Lower lobe of right lung (tissue), 2 donors: ENCODE measurements around the gene NIFK. TPM values are rescaled to one million over a fixed set of nuclear protein-coding genes. Genes with fewer than 3 reads are reported as not detected.
"Not testable (repeated sequence)": the region's sequence is repeated elsewhere in the genome, so short reads cannot be mapped to it uniquely, and the experiment has no call there.

Experiments
- ATAC-seq, 2 donors: fragments of 200-7000 bp; cut with Tn5 transposase; one replicate each; pipeline ENCODE4 v1.9.1; 2020 to 2022; ENCODE audit warnings: mild to moderate bottlenecking in 2 of 2, moderate library complexity in 2 of 2
- DNase-seq: peaks from one replicate; pipeline ENCODE4 v3.0.0-alpha.2; 2020
- H3K27ac ChIP-seq: fragments of 200-600 bp; one replicate; pipeline ENCODE4 v1.8.0; 2022
- H3K27me3 ChIP-seq: fragments of 200-600 bp; one replicate; pipeline ENCODE4 v1.8.0; 2022; ENCODE audit warnings: low read depth
- H3K36me3 ChIP-seq: fragments of 200-600 bp; one replicate; pipeline ENCODE4 v1.8.0; 2022; ENCODE audit warnings: mild to moderate bottlenecking
- H3K4me1 ChIP-seq: fragments of 200-600 bp; one replicate; pipeline ENCODE4 v1.8.0; 2022
- H3K4me3 ChIP-seq: fragments of 200-600 bp; one replicate; pipeline ENCODE4 v1.8.0; 2022; ENCODE audit warnings: mild to moderate bottlenecking
- H3K9me3 ChIP-seq: fragments of 200-600 bp; one replicate; pipeline ENCODE4 v1.8.0; 2022
- CTCF ChIP-seq: fragments of 200-600 bp; IDR thresholded peaks from one replicate; pipeline ENCODE4 v1.8.0; 2022; ENCODE audit warnings: antibody characterized with exemption, mild to moderate bottlenecking
- intact Hi-C: fragments of 100-400 bp; cut with DNase I; formaldehyde crosslinking; loops from one replicate; pipeline ENCODE4 v1.11.0; 2022
- total RNA-seq: library from RNA; stranded (reverse); fragmentation: NEBNext Ultra II Directional; extraction: Animal tissue kit (Norgen Biotek cat#: 25700); gene quantifications from one replicate; pipeline ENCODE4 v1.2.1, GENCODE V29; 2021
- donor health status: DM: no; HTN: yes; CAD: no; lungs with severe emphysema.

Gene NIFK
- total RNA-seq, 1 donor from 2014 or later = 29.8 TPM

GRCh38 chr2:121705958-121706357, 30.7 kb downstream of the NIFK start:
- H3K27ac ChIP-seq = no peak overlapping the region
- ATAC-seq (no peak), DNase-seq (no peak)
- no peaks in the 10 kb centered on the region for H3K36me3 ChIP-seq
- no peaks in the 10 kb centered on the region for H3K9me3 ChIP-seq
- intact Hi-C loops = no loop called here
- no peak overlapping the region for H3K4me3 ChIP-seq
- no peaks in the 10 kb centered on the region for H3K4me1 ChIP-seq
- no peaks in the 10 kb centered on the region for H3K27me3 ChIP-seq
- no peak for TF ChIP-seq CTCF

GRCh38 chr2:121705390-121705789, 31.3 kb downstream of the NIFK start:
- DNase-seq = no peak
- H3K4me1 ChIP-seq = peaks cover under 1% of the 10 kb centered on the region
- ATAC-seq = no peak
- no peaks in the 10 kb centered on the region for H3K9me3 ChIP-seq
- H3K27me3 ChIP-seq = no peaks in the 10 kb centered on the region
- intact Hi-C loops = no loop called here
- no peak overlapping the region for H3K4me3 ChIP-seq
- TF ChIP-seq CTCF = no peak
- no peak overlapping the region for H3K27ac ChIP-seq
- H3K36me3 ChIP-seq = no peaks in the 10 kb centered on the region

DNA sequence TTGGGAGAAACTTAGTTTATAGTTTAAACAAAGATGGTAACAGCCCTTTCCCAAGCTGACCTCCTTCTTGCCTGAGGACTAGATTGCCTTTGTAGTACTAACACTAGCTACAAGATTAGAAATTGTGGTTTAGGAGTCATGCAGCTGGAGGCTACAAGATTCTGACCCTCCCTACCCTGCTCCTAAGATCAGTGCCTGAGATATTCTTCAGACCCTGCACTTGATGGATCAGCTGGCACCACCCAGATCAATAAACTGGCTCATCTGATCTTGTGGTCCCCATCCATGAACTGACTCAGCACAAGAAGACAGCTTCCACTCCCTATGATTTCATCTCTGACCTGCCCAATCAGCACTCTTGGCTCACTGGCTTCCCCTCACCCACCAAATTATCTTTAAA, 34.9 kb downstream of the NIFK start:
- DNase-seq, H3K27me3 ChIP-seq, H3K9me3 ChIP-seq, intact Hi-C loops, H3K4me3 ChIP-seq, H3K36me3 ChIP-seq, H3K27ac ChIP-seq, ATAC-seq: not testable (repeated sequence)
- peaks cover 12% of the 10 kb centered on the region for H3K4me1 ChIP-seq

DNA sequence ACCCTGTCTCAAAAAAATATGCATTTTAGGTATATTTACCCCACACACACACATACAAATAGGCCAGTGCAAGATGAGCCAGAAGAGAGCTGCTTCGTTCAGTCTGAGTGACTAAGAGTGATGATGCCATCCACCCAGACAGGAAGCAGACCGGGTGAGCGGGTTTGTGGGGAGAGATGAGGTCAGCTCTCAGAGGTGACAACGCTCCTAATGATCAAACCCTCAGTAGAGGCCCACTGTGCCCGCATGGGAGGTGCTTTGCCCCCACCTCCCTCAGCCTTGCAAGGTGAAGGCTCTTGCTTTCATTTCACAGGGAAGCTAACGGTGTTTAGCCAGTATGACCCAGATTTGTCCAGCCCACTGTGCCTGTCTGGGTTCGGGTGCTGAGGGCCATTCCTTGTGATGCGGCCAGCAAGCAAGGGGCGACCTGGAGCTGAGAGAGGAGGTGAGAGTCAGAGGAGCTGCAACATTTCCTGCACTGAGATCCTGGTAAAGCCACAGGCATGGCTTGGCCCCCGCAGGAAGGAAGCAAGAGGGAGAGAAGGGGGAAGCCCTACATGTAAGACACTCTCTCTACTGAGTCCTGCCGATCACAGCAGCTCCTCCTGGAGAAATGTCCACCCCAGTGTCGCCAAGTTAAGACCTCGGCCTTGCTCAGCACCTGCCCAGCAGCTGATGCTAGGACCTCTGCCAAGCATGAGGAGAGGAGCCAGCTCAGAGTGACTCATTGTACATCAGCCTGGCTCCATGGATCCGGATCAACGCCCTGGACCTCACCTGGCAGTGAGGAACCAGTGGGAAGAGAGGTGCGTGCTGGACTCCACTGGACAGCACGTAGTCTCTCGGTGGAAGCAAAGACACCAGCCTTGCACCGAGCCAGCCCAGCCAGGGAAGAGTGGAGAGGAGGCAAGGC, 37.0 kb downstream of the NIFK start:
- Histone ChIP-seq H3K4me1 (peaks cover 16% of the 10 kb centered on the region), H3K36me3 (no peaks in the 10 kb centered on the region), H3K9me3 (no peaks in the 10 kb centered on the region), H3K27ac (peak overlapping the region; percentile 27), H3K27me3 (no peaks in the 10 kb centered on the region), H3K4me3 (no peak overlapping the region)
- DNase-seq (peak; percentile 69), ATAC-seq (peak; percentile 82 to 90)
- intact Hi-C loops = no loop called here
- no peak for TF ChIP-seq CTCF

- no peak overlapping the region for H3K27ac ChIP-seq
- H3K27me3 ChIP-seq = no peaks in the 10 kb centered on the region
- intact Hi-C loops = no loop called here
- H3K36me3 ChIP-seq = no peaks in the 10 kb centered on the region
- no peak for DNase-seq
- no peak for TF ChIP-seq CTCF
- ATAC-seq = peak; percentile 58 to 71
- H3K4me1 ChIP-seq = peaks cover 16% of the 10 kb centered on the region
- no peaks in the 10 kb centered on the region for H3K9me3 ChIP-seq
- H3K4me3 ChIP-seq = no peak overlapping the region
Observed at GRCh38 chr2:121698318-121698930, 38.3 kb downstream of the NIFK start.

- ATAC-seq (peak; percentile 55 to 61), DNase-seq (no peak)
- Histone ChIP-seq H3K36me3 (no peaks in the 10 kb centered on the region), H3K27ac (peak overlapping the region; percentile 26), H3K27me3 (no peaks in the 10 kb centered on the region), H3K9me3 (no peaks in the 10 kb centered on the region), H3K4me1 (peaks cover 16% of the 10 kb centered on the region), H3K4me3 (no peak overlapping the region)
- TF ChIP-seq CTCF = no peak
- intact Hi-C loops = no loop called here
Observed at GRCh38 chr2:121697108-121697631, 39.5 kb downstream of the NIFK start.
